Fibroblast of skin of abdomen (primary cell): ENCODE measurements around the gene ATXN7L1.
A peak's percentile ranks its signal among the peaks of the same experiment; 100 is the strongest.

Experiments used
- DNase-seq: peaks from one replicate; pipeline ENCODE4 v3.0.0-alpha.2; 2013

ATXN7L1 gene

DNA sequence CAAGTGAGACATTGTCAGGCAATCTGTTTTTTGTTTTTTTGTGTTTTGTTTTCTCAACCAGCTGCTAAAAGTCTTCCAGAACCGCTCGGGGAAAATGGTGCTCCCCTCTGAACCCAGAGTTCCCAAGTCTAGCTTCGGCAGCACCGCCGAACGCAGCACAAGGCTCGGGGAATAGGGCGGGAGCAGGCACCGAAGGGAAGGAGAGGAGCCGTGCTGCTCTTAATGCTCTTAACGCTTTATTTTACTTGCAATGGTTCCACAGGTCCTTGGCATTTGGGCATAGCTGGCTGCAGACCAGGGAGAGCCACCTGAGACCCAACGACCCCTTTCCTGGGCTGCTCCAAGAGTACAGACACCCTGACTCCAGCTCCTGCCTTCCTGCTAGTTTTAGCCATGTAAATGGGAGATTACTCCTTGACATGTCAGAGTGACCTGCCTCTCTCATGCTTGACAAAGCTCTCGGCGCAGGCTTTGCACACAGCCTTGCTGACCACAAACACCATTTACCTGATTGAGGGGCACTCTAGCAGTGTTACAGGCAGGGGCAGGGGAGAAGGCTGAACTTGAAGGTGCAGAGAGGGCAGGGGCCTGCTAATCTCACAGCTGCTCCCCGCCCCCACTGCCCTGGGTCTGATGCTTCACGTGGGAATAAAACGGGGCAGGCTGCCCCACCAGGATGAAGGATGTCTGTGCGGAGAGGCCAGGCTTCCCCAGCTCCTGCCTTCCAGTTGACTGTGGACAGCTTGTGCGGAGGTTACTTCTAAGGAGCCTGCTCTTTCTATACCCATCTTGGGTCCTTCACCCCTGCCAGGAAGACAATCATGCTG, 236.5 kb downstream of the ATXN7L1 start:
- no peak for DNase-seq

DNA sequence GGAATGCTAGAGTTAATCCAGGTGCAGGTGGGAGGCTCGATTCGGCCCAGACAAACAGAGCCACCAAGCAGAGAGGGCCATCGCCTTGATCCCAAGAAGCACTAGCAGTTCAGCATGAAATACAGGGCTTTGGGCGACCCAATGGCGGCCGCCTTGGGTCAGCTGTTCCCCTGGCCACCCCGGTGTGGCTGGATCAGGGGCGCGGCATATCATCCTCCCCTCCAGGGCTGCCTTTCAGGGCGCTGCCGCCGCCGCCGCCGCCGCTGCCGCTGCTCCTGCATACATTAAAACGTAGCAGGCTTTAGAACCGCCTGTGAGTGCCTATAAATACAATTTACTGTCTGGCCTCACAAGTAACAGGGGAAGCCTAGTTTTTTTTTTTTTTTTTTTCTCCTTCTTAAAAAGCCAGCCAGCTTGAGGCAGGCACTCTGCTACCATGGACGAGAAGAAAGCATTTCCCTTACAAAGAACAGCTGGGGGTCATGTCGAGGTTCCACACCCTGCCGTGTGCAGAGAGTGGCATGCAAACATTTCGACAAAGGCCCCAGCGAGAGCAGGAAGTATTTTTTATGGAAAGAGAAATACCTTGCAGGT, 237.4 kb downstream of the ATXN7L1 start:
- no peak for DNase-seq

- no peak for DNase-seq
Measured at GRCh38 chr7:105638334-105638733, 238.1 kb downstream of the ATXN7L1 start.

DNA sequence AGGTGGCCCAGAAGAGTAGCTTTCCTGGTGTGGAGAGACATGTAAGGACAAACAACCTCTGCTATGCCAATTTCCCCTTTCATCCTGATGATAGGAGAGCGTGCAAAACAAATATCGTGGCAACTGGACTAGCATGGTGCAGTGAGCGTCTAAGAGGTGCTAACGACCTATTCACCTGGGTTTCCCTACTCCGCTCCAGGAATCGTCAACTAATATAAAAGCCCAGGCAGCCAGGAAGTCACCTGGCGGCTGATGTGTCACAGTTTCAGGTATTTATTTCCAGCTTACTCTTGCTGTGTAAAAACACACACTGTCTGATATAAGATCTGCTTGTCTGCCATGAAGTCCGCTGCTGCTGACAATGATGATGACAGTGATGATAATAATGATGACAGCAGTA, 238.6 kb downstream of the ATXN7L1 start:
- DNase-seq, result no peak

DNA sequence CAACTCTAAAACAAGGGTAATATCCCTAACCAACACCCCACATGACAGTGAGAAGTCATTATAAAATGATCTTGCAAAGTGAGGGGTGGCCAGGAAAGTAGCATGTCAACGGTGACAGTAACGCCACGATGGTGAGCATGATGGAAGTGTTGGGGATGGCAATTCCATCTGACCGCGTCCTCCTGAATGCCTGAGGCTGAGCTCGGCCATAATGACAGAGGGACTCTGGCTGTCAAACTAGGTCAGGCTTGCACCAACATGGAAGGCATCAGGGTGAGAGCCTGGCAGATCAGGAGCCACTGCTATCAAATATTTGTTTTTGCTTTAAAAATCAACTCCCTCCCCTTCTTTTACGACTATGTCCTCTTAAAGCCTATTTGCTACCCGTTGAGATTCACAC, 239.4 kb downstream of the ATXN7L1 start:
- DNase-seq, result no peak

GRCh38 chr7:105635197-105635596, 241.2 kb downstream of the ATXN7L1 start:
- no peak for DNase-seq

DNA sequence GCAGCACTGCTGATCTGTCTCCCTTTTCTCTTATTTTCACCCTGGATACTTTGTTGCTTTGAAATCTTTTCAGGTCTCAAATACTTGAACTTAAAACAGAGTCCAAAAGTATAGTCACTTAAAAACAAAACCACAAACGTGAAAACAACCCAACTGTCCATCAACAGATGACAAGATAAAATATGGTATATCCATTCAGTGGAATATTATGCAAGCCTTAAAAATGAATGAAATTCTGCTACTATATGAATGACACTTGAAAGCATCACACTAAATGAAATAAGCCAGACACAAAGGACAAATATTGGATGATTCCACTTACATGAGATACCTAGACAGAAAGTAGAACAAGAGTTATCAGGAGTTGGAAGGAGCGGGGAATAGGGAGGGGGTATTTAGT, 250.4 kb downstream of the ATXN7L1 start:
- no peak for DNase-seq

DNA sequence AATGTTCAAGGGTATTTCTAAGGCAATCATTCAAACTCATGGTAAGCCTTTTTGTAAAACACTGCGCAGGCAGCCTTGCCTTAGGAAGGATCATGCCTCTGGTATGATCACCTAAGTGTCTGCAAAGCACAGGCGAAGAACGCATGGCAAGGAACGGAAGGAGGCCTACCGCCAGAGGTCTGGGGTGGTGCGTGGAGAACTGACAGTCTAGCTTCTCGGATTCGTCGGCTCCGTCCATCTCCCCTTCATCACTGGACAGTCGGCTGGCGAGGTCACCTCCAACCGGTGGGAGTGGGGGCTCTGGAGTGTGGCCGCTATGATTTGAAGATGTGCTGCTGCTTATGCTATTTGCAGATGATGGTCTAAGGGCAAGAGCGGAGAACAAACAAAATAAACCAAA, 252.5 kb downstream of the ATXN7L1 start:
- DNase-seq, result no peak

GRCh38 chr7:105623378-105623777, 253.0 kb downstream of the ATXN7L1 start:
- DNase-seq, result no peak

DNA sequence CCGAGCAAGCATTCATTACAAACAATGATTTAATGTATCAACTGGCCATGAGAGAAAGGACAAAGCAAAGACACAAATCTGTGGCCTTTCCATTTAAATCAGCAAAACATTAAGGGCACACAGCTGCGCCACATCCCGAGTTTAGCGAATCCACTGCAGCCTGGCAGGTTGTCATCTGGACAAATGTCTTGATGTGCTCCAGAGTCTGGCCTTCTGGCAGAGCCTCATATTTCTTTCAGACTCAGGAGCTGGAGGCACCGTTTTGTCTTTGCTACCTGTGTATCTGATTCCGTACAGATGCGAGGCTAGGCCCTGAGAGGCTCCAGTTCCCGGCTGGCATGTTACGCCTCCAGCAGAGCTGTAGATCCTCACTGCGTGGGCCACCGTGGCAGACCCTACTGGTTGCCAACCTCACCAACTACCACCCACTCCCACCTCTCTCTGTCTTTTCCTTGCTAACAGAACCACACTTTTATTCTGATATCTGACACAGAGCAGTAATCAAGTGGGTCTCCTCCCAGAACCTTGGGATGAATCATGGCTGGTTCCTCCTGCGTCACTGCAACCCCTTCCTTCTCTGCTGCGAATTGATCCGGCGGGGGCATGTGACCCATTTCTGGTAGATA, 254.2 kb downstream of the ATXN7L1 start:
- no peak for DNase-seq

- peak; percentile 37 for DNase-seq
Measured at GRCh38 chr7:105621617-105622016, 254.8 kb downstream of the ATXN7L1 start.

GRCh38 chr7:105621176-105621575, 255.2 kb downstream of the ATXN7L1 start:
- DNase-seq, result no peak

DNA sequence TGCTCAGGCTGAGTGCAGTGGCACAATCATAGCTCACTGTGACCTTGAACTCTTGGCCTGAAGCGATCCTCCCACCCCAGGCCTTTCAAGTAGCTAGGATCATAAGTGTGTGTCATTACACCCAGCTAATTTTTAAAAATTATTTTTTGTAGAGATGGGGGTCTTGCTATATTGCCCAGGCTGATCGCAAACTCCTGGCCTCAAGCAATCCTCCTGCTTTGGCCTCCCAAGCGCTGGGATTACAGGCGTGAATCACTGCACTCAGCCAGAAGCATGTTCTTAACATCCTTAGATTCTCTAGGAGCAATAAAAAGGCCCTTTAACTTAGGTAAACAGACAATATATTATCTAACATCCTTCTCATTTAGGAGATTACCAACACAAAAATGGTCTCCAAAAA, 256.8 kb downstream of the ATXN7L1 start:
- DNase-seq, result no peak

GRCh38 chr7:105618016-105618296, 258.4 kb downstream of the ATXN7L1 start:
- no peak for DNase-seq

DNA sequence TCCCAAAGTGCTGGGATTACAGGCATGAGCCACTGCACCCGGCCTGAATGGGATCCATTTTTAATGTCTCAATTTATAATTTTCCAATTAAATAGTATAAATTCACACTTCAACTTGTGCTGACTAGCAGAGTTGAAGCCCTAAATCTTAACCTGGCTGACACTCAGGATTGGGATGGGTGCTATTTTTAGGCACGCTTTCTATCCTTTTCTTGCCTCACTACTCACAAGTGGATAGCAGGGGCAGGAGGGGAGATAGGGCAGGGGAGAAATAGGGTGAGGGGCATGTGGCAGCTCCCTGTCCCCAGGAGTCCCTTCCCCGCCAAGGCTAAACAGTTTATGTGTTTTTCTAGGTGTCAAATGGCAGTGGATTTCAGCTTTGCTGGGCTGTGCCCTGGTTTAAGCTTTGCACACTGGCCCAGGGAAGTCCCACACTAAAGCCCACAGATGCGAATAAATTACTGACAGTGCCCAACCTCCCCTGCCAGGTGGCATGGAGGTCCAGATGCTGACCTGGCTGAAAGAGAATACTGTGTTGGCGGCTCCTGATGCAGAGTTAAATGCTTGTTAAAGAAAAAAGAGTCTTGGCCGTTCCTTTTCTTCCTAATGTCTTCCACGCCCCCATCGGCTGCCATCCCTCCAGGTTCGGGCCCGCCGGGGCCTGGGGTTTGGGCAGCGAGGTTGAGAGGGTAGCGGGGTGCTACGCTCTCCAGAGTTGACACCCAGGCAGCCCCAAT, 259.0 kb downstream of the ATXN7L1 start:
- no peak for DNase-seq

- no peak for DNase-seq
Measured at GRCh38 chr7:105614341-105614840, 262.0 kb downstream of the ATXN7L1 start.

DNA sequence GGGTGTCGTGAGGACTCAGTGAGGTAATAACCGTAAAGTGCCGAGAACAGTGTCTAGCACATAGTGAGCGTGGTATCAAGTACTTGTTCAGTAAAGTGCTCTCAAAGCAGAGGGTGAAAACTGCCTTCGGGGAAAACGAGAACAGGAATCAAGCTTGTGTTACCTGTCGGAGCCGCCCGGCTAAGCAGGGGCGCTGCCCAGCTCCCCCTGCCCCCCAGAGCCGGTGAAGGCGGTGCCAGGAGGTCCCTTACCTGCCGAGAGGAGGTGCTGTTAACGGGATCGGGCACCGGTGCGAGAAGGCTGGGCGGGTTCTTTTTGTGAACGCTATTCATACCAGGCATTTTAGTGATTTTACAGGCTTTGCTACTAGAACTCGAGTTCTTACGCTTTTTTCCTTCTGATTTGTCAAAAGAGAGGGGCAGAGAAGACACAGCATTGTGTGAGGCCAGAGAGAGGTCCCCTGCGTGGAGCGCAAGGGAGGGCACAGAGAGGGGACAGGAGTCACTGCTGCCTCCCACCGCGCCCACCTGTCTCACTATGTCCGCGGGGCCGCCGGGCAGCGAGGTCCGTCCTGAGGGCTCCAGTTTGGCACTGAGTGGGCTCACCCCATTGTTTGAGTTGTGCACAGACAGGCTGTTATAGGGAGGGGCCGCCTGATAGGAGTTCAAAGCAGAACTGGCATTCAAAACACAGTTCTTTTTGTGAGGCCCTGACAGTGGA, 262.6 kb downstream of the ATXN7L1 start:
- no peak for DNase-seq

GRCh38 chr7:105612806-105613205, 263.6 kb downstream of the ATXN7L1 start:
- no peak for DNase-seq

DNA sequence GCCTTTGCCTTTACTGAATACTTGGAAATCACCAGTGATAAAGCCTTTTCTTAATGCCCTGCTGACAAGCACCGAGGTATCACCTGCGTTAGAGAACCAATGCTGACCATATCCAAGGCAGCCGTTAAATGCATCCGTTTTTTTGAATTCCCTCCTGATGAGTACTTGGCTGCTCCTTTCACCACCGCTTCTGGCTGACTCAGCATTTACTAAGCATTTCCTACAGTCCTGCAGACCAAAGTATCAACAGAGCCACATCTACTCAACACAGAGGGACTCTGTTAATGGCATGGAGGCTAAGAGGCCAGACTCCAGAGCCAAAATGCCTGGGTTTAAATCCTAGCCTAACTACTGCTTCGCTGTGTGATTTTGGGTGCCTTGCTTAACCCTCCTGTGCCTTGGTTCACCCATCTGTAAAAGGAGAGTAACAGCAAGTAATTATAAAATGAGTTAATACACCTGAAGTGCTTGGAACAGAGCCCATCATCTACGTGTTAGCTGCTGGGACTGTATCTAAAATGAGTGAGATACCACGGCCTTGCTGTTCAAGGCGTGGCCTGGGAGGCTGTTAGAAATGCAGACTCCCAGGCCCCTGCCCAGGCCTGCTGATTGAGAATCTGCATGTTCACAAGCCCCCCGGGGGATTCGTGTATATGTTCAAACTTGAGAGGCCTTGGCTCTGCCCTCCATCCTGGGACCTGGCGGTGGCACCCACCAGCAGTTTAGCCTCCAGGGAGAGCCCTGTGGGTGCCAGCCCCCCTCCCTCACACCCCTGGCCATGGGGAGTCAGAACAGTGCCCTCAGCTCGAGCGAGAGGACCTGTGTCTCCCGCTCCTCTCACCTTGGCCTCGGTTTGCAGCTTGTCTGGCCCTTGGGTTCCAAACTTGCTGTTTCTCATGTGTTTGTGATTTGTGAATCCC, 264.3 kb downstream of the ATXN7L1 start:
- peak; percentile 20 for DNase-seq

DNA sequence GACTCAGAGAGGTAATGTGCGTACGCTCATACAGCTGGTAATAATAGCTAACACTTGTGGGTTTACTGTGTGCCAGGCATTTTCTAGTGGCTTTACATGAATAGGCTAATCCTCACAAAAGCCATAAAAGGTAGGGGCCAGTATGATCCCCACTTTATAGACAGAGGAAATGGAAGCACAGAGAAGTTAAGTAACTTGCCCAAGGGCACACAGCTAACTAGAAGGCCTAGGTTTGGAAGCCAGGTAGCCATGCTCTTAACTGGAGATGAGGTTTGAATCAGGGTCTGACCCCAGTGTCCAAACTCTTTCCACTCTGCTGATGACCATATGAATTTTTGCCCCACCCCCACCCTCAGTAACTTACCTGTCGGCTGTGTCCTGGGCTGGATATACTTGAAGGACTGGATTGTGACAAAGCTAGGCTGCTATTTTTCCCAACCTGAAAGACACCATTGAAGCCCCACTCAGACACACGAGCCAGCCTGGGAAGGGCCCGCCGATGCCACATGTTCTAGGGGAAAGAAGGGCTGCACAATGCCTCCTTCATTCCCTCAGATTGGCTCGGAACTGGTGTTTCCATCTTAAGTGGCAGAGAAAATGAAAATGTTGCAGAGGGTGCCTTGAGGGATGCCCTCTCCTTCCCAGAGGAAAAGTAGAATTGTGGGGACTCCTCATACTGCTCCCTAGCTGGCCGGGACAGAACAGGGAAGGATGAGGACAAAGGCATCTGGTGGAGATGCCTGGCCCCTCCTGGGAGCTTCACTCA, 266.1 kb downstream of the ATXN7L1 start:
- DNase-seq, result no peak
